GM23248 (cell line): ENCODE results near the gene ERN1. TPM values are rescaled to one million over a fixed set of nuclear protein-coding genes. Genes with fewer than 3 reads are reported as not detected.
A peak's percentile ranks its signal among the peaks of the same experiment; 100 is the strongest.

ENCODE experiments used
- DNase-seq: peaks from one replicate; pipeline ENCODE4 v3.0.0-alpha.2; 2015
- H2AFZ ChIP-seq: fragments of 200-600 bp; sonication (generic); 2 replicates; pipeline ENCODE4 v1.6.1; 2016; ENCODE audit warnings: antibody characterized with exemption
- H3F3A ChIP-seq: fragments of 200-600 bp; sonication (generic); 2 replicates; pipeline ENCODE4 v1.6.1; 2016; ENCODE audit warnings: mild to moderate bottlenecking, antibody characterized with exemption, mixed run types; ENCODE audit not compliant: insufficient read depth
- H3K27ac ChIP-seq: fragments of 200-600 bp; sonication (generic); 2 replicates; pipeline ENCODE4 v1.5.1; 2016; ENCODE audit warnings: mild to moderate bottlenecking
- H3K27me3 ChIP-seq: fragments of 200-600 bp; sonication (generic); replicated peaks from 2 replicates; pipeline ENCODE4 v1.6.1; 2016; ENCODE audit warnings: mild to moderate bottlenecking; ENCODE audit not compliant: insufficient read depth
- H3K36me3 ChIP-seq: fragments of 200-600 bp; sonication (generic); 2 replicates; pipeline ENCODE4 v1.6.1; 2016; ENCODE audit warnings: low read depth, mild to moderate bottlenecking
- H3K4me1 ChIP-seq: fragments of 200-600 bp; sonication (generic); 2 replicates; pipeline ENCODE4 v1.6.1; 2016; ENCODE audit warnings: mild to moderate bottlenecking; ENCODE audit not compliant: insufficient read depth
- H3K4me2 ChIP-seq: fragments of 200-600 bp; sonication (generic); one replicate; pipeline ENCODE4 v1.6.1; 2016; ENCODE audit warnings: mild to moderate bottlenecking; ENCODE audit not compliant: unreplicated experiment
- H3K4me3 ChIP-seq: fragments of 200-600 bp; sonication (generic); 2 replicates; pipeline ENCODE4 v1.5.1; 2016; ENCODE audit warnings: mild to moderate bottlenecking
- H3K79me2 ChIP-seq: fragments of 200-600 bp; sonication (generic); 2 replicates; pipeline ENCODE4 v1.6.1; 2016; ENCODE audit warnings: mild to moderate bottlenecking; ENCODE audit not compliant: insufficient read depth
- H3K9ac ChIP-seq: fragments of 200-600 bp; sonication (generic); 2 replicates; pipeline ENCODE4 v1.6.1; 2016; ENCODE audit warnings: mild to moderate bottlenecking
- H3K9me2 ChIP-seq: fragments of 200-600 bp; sonication (generic); 2 replicates; pipeline ENCODE4 v1.6.1; 2016; ENCODE audit warnings: mixed run types, mild to moderate bottlenecking, moderate library complexity; ENCODE audit not compliant: insufficient read depth
- H3K9me3 ChIP-seq: fragments of 200-600 bp; sonication (generic); one replicate; pipeline ENCODE4 v1.6.1; 2017; ENCODE audit warnings: low read depth
- H4K20me1 ChIP-seq: fragments of 200-600 bp; sonication (generic); 2 replicates; pipeline ENCODE4 v1.6.0; 2016; ENCODE audit not compliant: insufficient read depth
- EZH2 ChIP-seq: fragments of 200-600 bp; sonication (generic); IDR thresholded peaks from 2 replicates; pipeline ENCODE4 v1.6.1; 2018; ENCODE audit warnings: antibody characterized with exemption, mild to moderate bottlenecking; ENCODE audit not compliant: insufficient read depth, poor library complexity, severe bottlenecking
- EZH2phosphoT487 ChIP-seq: fragments of 200-600 bp; sonication (generic); IDR thresholded peaks from 2 replicates; pipeline ENCODE4 v1.6.1; 2018; ENCODE audit warnings: antibody characterized with exemption, moderate library complexity, mild to moderate bottlenecking, low read depth; ENCODE audit not compliant: insufficient read depth
- WGBS, 2 experiments: methylation state at CpG; one replicate each; pipeline ENCODE4 v1.1.6; 2015 to 2017; ENCODE audit warnings: low lambda C conversion rate in 2 of 2, low coverage in 1 of 2; ENCODE audit errors: missing lambda C conversion rate in 2 of 2; 5-methylcytosine and 5-hydroxymethylcytosine counted together
- in situ Hi-C: fragments of 300-500 bp; cut with MboI; formaldehyde crosslinking; loops from 2 replicates; pipeline ENCODE4 v1.15.0; 2020
- polyA plus RNA-seq: library from polyadenylated mRNA; unstranded; fragments of >200 nt; fragmentation: Nextera tagmentation; extraction: Ambion mirVana; gene quantifications from 2 replicates; pipeline ENCODE4 v1.2.1, GENCODE V29; 2016
- total RNA-seq: library from RNA; depleted of rRNA; stranded (reverse); fragments of >200 nt; shearing (Covaris generic); gene quantifications from 2 replicates; pipeline ENCODE4 v1.2.3, GENCODE V29; 2014

ERN1 gene
- total and polyA plus RNA-seq, 2 experiments from 2014 or later = 5.8 to 9.9 TPM

GRCh38 chr17:64103391-64104364 lies 26.3 kb downstream of the ERN1 start:
- H4K20me1 ChIP-seq = no peaks in the 10 kb centered on the region
- no peaks in the 10 kb centered on the region for H3K9me2 ChIP-seq

GRCh38 chr17:64102627-64103390 lies 27.1 kb downstream of the ERN1 start:
- Histone ChIP-seq H4K20me1 (no peaks in the 10 kb centered on the region), H2AFZ (no peak overlapping the region), H3F3A (no peaks in the 10 kb centered on the region), H3K4me2 (no peak overlapping the region), H3K9me3 (no peaks in the 10 kb centered on the region), H3K36me3 (no peaks in the 10 kb centered on the region), H3K27ac (no peak overlapping the region), H3K4me1 (peaks cover 8% of the 10 kb centered on the region; the same call in 1 of the 2 replicates), H3K9me2 (no peaks in the 10 kb centered on the region), H3K79me2 (peaks cover 95% of the 10 kb centered on the region), H3K27me3 (no peaks in the 10 kb centered on the region), H3K4me3 (no peak overlapping the region), H3K9ac (no peak overlapping the region)
- 91 to 92% methylated on average over 7 of the region's 7 CpGs for WGBS, 2 experiments
- DNase-seq = no peak
- in situ Hi-C loops = no loop called here
- TF ChIP-seq EZH2 = no peak
- no peak for TF ChIP-seq EZH2phosphoT487

More at GRCh38 chr17:64103391-64104364, 26.3 kb downstream of the ERN1 start:
- Histone ChIP-seq H3K79me2 (peaks cover 95% of the 10 kb centered on the region), H3K9ac (no peak overlapping the region), H3K27me3 (no peaks in the 10 kb centered on the region), H3K36me3 (no peaks in the 10 kb centered on the region), H3K4me1 (peaks cover 8% of the 10 kb centered on the region; the same call in 1 of the 2 replicates), H3K4me3 (no peak overlapping the region), H3K27ac (no peak overlapping the region), H3K9me3 (no peaks in the 10 kb centered on the region), H2AFZ (no peak overlapping the region), H3K4me2 (no peak overlapping the region), H3F3A (no peaks in the 10 kb centered on the region)
- 87 to 89% methylated on average over 5 of the region's 5 CpGs for WGBS, 2 experiments
- TF ChIP-seq EZH2phosphoT487 = no peak
- no peak for TF ChIP-seq EZH2
- DNase-seq = peak; percentile 68
- in situ Hi-C loops = no loop called here

GRCh38 chr17:64099543-64099942 lies 30.4 kb downstream of the ERN1 start:
- Histone ChIP-seq H3K79me2 (peaks cover 62% of the 10 kb centered on the region), H3K27me3 (no peaks in the 10 kb centered on the region), H3K9ac (no peak overlapping the region), H2AFZ (no peak overlapping the region), H3K27ac (no peak overlapping the region), H3F3A (no peaks in the 10 kb centered on the region), H3K36me3 (no peaks in the 10 kb centered on the region), H3K4me2 (no peak overlapping the region), H3K4me3 (no peak overlapping the region), H3K4me1 (peaks cover 19% of the 10 kb centered on the region), H3K9me2 (no peaks in the 10 kb centered on the region), H3K9me3 (no peaks in the 10 kb centered on the region), H4K20me1 (no peaks in the 10 kb centered on the region)
- no peak for DNase-seq
- no peak for TF ChIP-seq EZH2phosphoT487
- no peak for TF ChIP-seq EZH2
- 89 to 90% methylated on average over 6 of the region's 6 CpGs for WGBS, 2 experiments
- in situ Hi-C loops = no loop called here

GRCh38 chr17:64097196-64097936 lies 32.6 kb downstream of the ERN1 start:
- Histone ChIP-seq H3K27me3 (no peaks in the 10 kb centered on the region), H2AFZ (no peak overlapping the region), H3K9me2 (no peaks in the 10 kb centered on the region), H4K20me1 (no peaks in the 10 kb centered on the region), H3K79me2 (peaks cover 45% of the 10 kb centered on the region), H3K36me3 (no peaks in the 10 kb centered on the region), H3K4me1 (peaks cover 11% of the 10 kb centered on the region), H3K4me3 (no peak overlapping the region), H3F3A (no peaks in the 10 kb centered on the region), H3K9me3 (no peaks in the 10 kb centered on the region), H3K9ac (no peak overlapping the region), H3K4me2 (peak overlapping the region; percentile 5), H3K27ac (no peak overlapping the region)
- no peak for TF ChIP-seq EZH2phosphoT487
- no peak for TF ChIP-seq EZH2
- peak; percentile 69 for DNase-seq
- 28 to 29% methylated on average over 8 of the region's 8 CpGs for WGBS, 2 experiments
- in situ Hi-C loops = no loop called here
